Measurements from ENCODE around the gene DEAF1. TPM values are rescaled to one million over a fixed set of nuclear protein-coding genes. Genes with fewer than 3 reads are reported as not detected.

Gene DEAF1
- total RNA-seq, 1 donor from 2014 or later = 15.7 TPM

DNA sequence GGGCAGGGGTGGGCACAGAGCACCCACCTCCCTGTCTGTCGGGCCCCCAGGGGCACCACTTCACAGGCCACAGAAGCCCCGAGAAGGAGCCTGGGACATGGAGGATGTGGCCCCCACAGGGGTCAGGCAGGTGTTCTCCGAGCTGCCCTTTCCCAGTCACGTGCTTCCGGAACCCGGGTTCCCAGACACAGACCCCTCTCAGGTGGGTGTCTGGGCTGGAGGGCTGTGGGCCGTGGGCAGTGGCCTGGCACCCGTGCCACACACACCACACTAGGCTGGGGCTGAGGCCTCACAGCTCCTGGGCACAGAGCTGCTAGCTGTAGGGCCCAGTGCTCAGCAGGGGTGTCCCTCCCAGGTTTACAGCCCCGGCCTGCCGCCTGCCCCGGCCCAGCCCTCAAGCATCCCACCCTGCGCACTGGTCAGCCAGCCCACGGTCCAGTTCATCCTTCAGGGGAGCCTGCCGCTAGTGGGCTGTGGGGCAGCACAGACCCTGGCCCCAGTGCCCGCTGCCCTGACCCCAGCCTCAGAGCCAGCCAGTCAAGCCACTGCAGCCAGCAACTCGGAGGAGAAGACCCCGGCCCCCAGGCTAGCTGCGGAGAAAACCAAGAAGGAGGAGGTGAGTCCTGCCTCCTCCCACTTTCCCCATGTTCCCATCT is 84.7 kb downstream of the DEAF1 start:
- no peak for DNase-seq

- DNase-seq = no peak
These were observed 85.6 kb downstream of the DEAF1 start for GRCh38 chr11:609341-609811.

DNA sequence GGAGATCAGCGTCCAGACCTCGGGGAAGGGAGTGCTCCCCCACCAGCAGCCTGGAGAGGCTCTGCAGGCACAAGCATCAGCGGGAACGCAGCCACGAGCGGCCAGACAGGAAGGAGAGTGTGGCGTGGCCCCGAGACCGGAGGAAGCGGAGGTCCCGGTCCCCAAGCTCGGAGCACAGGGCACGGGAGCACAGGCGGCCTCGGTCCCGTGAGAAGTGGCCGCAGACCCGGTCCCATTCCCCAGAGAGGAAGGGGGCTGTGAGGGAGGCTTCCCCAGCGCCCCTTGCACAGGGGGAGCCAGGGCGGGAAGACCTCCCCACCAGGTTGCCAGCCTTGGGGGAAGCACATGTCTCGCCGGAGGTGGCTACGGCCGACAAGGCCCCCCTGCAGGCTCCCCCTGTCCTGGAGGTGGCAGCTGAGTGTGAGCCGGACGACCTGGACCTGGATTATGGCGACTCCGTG is 86.2 kb downstream of the DEAF1 start:
- no peak for DNase-seq

DNA sequence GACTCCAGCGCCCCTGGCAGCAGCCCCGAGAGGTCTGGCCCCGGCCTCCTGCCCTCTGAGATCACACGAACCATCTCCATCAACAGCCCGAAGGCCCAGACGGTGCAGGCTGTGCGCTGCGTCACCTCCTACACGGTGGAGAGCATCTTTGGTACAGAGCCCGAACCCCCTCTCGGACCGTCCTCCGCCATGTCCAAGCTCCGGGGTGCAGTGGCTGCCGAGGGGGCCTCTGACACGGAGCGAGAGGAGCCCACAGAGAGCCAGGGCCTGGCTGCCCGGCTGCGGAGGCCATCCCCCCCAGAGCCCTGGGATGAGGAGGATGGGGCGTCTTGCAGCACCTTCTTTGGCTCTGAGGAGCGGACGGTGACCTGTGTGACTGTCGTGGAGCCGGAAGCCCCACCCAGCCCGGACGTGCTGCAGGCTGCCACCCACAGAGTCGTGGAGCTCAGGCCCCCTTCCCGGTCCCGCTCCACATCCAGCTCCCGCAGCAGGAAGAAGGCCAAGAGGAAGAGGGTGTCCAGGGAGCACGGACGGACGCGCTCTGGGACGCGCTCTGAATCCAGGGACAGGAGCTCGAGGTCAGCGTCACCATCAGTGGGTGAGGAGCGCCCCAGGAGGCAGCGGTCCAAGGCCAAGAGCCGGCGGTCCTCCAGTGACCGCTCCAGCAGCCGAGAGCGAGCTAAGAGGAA is 86.9 kb downstream of the DEAF1 start:
- DNase-seq = no peak

DNA sequence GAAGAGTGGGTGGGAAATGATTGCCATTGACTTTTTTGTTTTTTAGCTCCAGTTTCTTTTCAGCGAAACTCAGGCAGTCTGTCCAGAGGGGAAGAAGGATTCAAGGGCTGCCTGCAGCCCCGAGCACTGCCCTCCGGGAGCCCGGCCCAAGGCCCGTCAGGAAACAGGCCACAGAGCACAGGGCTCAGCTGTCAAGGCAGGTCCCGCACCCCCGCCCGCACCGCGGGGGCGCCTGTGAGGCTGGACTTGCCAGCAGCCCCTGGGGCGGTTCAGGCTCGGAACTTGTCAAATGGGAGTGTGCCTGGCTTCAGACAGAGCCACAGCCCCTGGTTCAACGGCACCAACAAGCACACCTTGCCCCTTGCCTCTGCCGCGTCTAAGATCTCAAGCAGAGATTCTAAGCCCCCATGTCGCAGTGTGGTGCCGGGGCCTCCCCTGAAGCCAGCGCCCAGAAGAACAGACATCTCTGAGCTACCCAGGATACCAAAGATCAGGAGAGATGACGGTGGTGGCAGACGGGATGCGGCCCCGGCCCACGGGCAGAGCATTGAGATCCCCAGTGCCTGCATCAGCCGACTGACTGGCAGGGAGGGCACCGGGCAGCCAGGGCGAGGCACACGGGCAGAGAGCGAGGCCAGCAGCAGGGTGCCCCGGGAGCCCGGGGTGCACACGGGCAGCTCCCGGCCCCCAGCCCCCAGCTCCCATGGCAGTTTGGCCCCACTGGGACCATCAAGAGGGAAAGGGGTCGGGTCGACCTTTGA is 87.8 kb downstream of the DEAF1 start:
- DNase-seq = no peak

DNA sequence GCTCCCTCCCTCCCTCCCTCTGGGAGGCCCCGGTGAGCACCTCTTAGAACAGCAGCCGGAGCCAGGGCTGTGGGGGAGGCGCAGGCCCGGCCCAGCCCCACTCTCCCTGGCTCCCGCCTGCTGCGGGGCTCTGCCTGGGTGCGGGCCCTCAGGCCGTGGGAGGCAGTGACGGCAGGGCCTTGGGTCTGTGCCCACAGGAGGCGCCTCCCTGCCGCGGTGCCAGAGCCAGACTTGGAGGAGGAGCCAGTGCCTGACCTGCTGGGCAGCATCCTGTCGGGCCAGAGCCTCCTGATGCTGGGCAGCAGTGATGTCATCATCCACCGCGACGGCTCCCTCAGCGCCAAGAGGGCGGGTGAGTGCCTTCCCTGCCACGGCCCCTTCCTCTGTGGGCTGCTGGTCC is 88.8 kb downstream of the DEAF1 start:
- no peak for DNase-seq

DNA sequence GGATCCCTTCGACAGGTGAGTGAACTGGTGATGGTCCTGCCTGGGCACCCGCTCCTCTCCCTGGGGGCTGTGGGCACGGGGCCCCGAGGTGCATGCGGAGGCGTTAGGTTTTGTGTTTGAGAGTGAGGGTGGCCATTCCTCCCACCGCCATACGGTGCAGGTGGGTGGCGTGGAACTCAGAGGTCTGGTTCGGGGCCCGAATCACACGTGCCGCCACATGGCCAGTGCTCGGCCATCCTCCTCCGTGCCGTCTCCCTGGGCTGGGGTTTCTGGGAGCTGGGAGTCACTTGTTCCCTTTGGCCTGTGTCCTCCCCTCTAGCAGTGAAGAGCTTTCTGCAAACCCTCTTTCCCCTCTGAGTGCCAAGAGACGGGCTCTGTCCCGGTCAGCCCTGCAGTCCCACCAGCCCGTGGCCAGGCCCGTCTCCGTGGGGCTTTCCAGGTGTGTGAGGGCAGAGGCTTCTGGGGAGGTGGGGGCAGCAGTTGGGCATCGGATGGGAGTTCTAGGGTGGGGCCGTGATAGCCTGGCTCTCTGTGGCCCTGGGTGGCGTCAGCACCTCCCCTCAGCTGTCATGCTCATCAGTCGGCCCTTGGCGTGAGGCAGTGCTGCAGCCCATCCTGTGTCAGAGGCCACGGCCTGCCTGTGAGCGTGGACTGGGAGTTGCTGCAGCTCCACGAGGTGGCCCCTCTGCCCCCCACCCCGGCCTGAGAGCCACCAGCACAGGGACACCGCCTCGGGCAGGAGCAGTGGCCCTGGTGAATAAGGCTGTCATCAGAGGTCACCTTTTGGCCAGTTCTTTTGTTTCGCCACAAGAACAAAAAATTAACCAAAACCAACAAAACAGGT is 89.5 kb downstream of the DEAF1 start:
- DNase-seq = no peak

DNA sequence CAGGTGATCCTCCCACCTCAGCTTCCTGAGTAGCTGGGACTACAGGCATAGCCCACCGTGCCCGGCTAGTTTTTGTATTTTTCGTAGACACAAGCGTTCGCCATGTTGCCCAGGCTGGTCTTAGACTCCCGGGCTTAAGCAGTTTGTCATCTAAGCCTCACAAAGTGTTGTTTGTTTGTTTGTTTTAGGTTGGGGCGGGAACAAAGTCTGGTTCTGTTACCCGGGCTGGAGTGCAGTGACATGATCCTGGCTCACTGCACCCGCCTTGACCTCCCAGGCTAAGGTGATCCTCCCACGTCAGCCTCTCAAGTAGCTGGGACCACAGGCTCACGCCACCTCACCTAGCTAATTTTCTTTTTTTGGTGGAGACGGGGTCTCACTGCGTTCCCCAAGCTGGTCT is 91.9 kb downstream of the DEAF1 start:
- DNase-seq = no peak

- no peak for DNase-seq
These were observed 93.3 kb downstream of the DEAF1 start for GRCh38 chr11:601573-602245.

DNA sequence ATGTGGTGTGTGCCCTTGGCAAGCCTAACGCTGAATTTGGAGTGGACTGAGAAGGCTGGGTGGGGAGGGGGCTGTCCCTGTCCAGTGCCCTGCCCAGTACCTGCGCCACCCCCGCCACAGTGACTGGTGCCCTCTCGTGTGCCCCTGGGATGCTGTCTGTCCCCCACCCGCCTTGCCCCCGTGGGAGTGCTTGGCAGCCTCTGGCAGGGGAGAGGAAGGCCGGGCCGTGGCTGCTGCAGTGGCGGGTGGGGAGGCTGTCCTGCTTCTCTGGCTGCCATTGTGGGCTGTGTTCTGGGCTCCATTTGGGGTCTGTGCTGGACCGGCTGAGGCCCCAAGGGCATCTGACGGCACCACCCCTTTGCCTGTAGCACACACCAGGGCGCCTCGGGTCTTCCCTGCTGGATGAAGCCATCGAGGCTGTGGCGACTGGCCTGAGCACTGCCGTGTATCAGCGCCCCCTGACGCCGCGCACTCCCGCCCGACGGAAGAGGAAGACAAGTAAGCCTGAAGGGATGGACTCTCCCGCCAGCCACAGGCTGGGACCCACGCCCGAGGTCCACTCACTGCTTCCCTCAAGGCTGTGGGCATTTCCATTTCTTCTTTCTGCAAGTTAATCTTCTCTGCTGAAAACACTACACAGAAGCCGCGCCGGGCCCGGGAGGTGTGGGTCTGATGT is 96.9 kb downstream of the DEAF1 start:
- DNase-seq = no peak

DNA sequence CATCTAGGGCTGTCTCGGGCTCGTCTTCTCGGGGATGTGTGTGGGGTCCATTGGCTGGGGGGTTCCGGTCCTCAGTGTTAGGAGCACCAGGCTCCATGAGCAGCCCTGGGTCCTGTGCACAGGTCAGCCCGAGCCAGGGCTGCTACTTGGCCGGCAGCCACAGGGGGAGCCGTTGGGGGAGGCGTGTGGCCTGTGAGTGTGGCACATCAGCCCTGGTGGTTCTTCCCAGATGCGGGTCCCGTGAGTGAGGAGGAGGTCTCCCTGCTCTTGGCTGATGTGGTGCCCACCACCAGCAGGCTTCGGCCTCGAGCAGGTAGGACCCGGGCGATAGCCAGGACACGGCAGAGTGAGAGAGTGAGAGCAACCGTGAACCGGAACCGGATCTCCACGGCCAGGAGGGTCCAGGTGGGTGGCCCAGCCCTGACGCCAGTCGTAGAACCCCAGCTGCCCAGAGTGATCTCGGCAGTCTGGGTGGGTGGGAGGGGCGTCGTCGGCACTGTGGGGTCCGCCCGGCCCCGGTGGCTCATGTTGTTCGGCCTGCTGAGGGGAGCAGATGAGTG is 97.8 kb downstream of the DEAF1 start:
- DNase-seq = no peak

DNA sequence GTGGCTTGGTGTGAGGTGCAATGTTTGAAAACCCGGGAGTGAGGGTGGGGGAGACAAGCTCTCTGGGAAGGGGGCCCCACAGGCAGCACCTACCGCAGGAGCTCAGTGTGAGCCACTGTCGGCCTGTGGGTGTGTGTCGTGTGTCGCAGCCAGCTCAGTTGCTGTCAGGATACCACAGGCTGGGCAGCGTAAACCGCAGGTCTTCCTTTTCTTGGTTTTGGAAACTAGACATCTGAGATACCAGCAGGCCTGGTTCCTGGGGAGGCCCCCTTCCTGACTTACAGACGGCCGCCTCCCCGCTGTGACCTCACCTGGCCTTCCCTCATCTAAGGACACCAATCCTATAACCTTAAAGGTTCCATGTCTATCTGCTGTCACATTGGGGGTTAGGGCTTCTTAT is 98.6 kb downstream of the DEAF1 start:
- no peak for DNase-seq

GRCh38 chr11:595400-595799 is 99.6 kb downstream of the DEAF1 start:
- no peak for DNase-seq

Other genes starting within 250 kb of the DEAF1 start
- 14.1 TPM for gene PTDSS2, start 244.9 kb downstream of the DEAF1 start, total RNA-seq
- gene RNH1, start 188.0 kb downstream of the DEAF1 start, total RNA-seq = 83.8 TPM
- 27.9 TPM for gene HRAS, start 159.6 kb downstream of the DEAF1 start, total RNA-seq
- 0.69 TPM for gene LRRC56, start 157.7 kb downstream of the DEAF1 start, total RNA-seq
- 0.69 TPM for gene LMNTD2, start 134.5 kb downstream of the DEAF1 start, total RNA-seq
- 7.7 TPM for gene RASSF7, start 134.3 kb downstream of the DEAF1 start, total RNA-seq
- 18.8 TPM for gene PHRF1, start 118.8 kb downstream of the DEAF1 start, total RNA-seq
- gene IRF7, start 79.3 kb downstream of the DEAF1 start, total RNA-seq = 6.6 TPM
- gene CDHR5, start 70.3 kb downstream of the DEAF1 start, total RNA-seq = not detected
- 2.6 TPM for gene SCT, start 68.0 kb downstream of the DEAF1 start, total RNA-seq
- not detected for gene DRD4, start 58.0 kb downstream of the DEAF1 start, total RNA-seq
- gene TMEM80, start 594 bp upstream of the DEAF1 start, total RNA-seq = 7.8 TPM
- gene EPS8L2, start 11.0 kb upstream of the DEAF1 start, total RNA-seq = 35.6 TPM
- 134 TPM for gene TALDO1, start 52.2 kb upstream of the DEAF1 start, total RNA-seq
- 15.3 TPM for gene GATD1, start 82.3 kb upstream of the DEAF1 start, total RNA-seq
- not detected for gene CEND1, start 94.9 kb upstream of the DEAF1 start, total RNA-seq
- gene SLC25A22, start 103.1 kb upstream of the DEAF1 start, total RNA-seq = 11.6 TPM
- 4.6 TPM for gene PIDD1, start 110.0 kb upstream of the DEAF1 start, total RNA-seq
- 391 TPM for gene RPLP2, start 114.7 kb upstream of the DEAF1 start, total RNA-seq
- gene PNPLA2, start 123.7 kb upstream of the DEAF1 start, total RNA-seq = 60.0 TPM
- gene CRACR2B, start 132.7 kb upstream of the DEAF1 start, total RNA-seq = 5.6 TPM
- 70.8 TPM for gene CD151, start 137.7 kb upstream of the DEAF1 start, total RNA-seq
- 64.4 TPM for gene POLR2L, start 147.3 kb upstream of the DEAF1 start, total RNA-seq
- 35.8 TPM for gene TSPAN4, start 147.6 kb upstream of the DEAF1 start, total RNA-seq
- gene CHID1, start 215.6 kb upstream of the DEAF1 start, total RNA-seq = 29.3 TPM
- 29.1 TPM for gene AP2A2, start 230.6 kb upstream of the DEAF1 start, total RNA-seq